GM19240 (cell line): ENCODE measurements around the gene COA7.
A peak's percentile ranks its signal among the peaks of the same experiment; 100 is the strongest.
"Not testable (repeated sequence)": the region's sequence is repeated elsewhere in the genome, so short reads cannot be mapped to it uniquely, and the experiment has no call there.

Experiments
- DNase-seq: peaks from one replicate; pipeline ENCODE4 v3.0.0; 2011; ENCODE audit warnings: low spot score; ENCODE audit not compliant: insufficient read length

COA7 gene

GRCh38 chr1:52706136-52706670 is 8.1 kb upstream of the COA7 start:
- no peak for DNase-seq

- DNase-seq, result peak; percentile 79
These were observed 5.0 kb upstream of the COA7 start for GRCh38 chr1:52702886-52703787.

GRCh38 chr1:52695627-52696026 is 2.5 kb downstream of the COA7 start:
- no peak for DNase-seq

GRCh38 chr1:52693843-52694242 is 4.3 kb downstream of the COA7 start:
- DNase-seq, result no peak

GRCh38 chr1:52693351-52693750 is 4.8 kb downstream of the COA7 start:
- not testable (repeated sequence) for DNase-seq

- no peak for DNase-seq
These were observed 5.5 kb downstream of the COA7 start for GRCh38 chr1:52692697-52693096.

GRCh38 chr1:52691821-52692220 is 6.3 kb downstream of the COA7 start:
- no peak for DNase-seq

GRCh38 chr1:52686830-52687229 is 11.3 kb downstream of the COA7 start:
- DNase-seq, result no peak

- peak; percentile 54 for DNase-seq
These were observed 11.8 kb downstream of the COA7 start for GRCh38 chr1:52686261-52686751.

GRCh38 chr1:52684545-52684944 is 13.6 kb downstream of the COA7 start:
- DNase-seq, result no peak

GRCh38 chr1:52683367-52683940 is 14.7 kb downstream of the COA7 start:
- DNase-seq, result no peak

GRCh38 chr1:52681136-52681535 is 17.0 kb downstream of the COA7 start:
- DNase-seq, result no peak

GRCh38 chr1:52680353-52680752 is 17.8 kb downstream of the COA7 start:
- no peak for DNase-seq

- DNase-seq, result no peak
These were observed 18.6 kb downstream of the COA7 start for GRCh38 chr1:52679498-52679897.

- no peak for DNase-seq
These were observed 19.1 kb downstream of the COA7 start for GRCh38 chr1:52679048-52679447.

- DNase-seq, result no peak
These were observed 20.9 kb downstream of the COA7 start for GRCh38 chr1:52677076-52677806.

- DNase-seq, result no peak
These were observed 21.8 kb downstream of the COA7 start for GRCh38 chr1:52676249-52676903.

- no peak for DNase-seq
These were observed 23.4 kb downstream of the COA7 start for GRCh38 chr1:52674497-52675384.

- DNase-seq, result no peak
These were observed 24.6 kb downstream of the COA7 start for GRCh38 chr1:52673513-52673912.

GRCh38 chr1:52672946-52673345 is 25.2 kb downstream of the COA7 start:
- DNase-seq, result no peak
